ENCODE measurements around the gene TAMALIN. TPM values are rescaled to one million over a fixed set of nuclear protein-coding genes. Genes with fewer than 3 reads are reported as not detected.
A peak's percentile ranks its signal among the peaks of the same experiment; 100 is the strongest.

TAMALIN gene
- total and polyA plus RNA-seq, 2 experiments from 2014 or later = 8.0 to 9.9 TPM

GRCh38 chr12:52013626-52014310 lies 7.0 kb downstream of the TAMALIN start:
- Histone ChIP-seq H3K27ac (no peak overlapping the region), H3K4me2 (no peak overlapping the region), H4K20me1 (ENCODE audit: insufficient read depth, poor library complexity, severe bottlenecking) (no peaks in the 10 kb centered on the region), H3K79me2 (no peaks in the 10 kb centered on the region), H3K4me3 (no peak overlapping the region), H3K27me3 (peaks cover 10% of the 10 kb centered on the region), H3K4me1 (ENCODE audit: insufficient read depth) (peaks cover 16% of the 10 kb centered on the region), H3K36me3 (replicated peaks; ENCODE audit: insufficient read depth, low read depth) (no peaks in the 10 kb centered on the region), H3K9me2 (replicated peaks; ENCODE audit: insufficient read depth) (no peaks in the 10 kb centered on the region), H3K9me3 (ENCODE audit: low read depth) (no peaks in the 10 kb centered on the region), H2AFZ (no peak overlapping the region)
- TF ChIP-seq CTCF (IDR thresholded peaks at IDR 0.05; ENCODE audit: poor library complexity) (no peak), EZH2phosphoT487 (IDR thresholded peaks at IDR 0.05; ENCODE audit: low read depth, severe bottlenecking, unreplicated experiment) (no peak), EZH2 (IDR thresholded peaks at IDR 0.05; ENCODE audit: borderline replicate concordance) (no peak)
- DNase-seq (ENCODE audit: low spot score) = no peak
- WGBS (ENCODE audit: low lambda C conversion rate, missing lambda C conversion rate) = 89% methylated on average over 16 of the region's 16 CpGs

GRCh38 chr12:52014567-52015530 lies 8.1 kb downstream of the TAMALIN start:
- Histone ChIP-seq H3K9me2 (replicated peaks; ENCODE audit: insufficient read depth) (no peaks in the 10 kb centered on the region), H2AFZ (no peak overlapping the region), H3K4me2 (peak overlapping the region; percentile 56), H3K79me2 (no peaks in the 10 kb centered on the region), H4K20me1 (ENCODE audit: insufficient read depth, poor library complexity, severe bottlenecking) (no peaks in the 10 kb centered on the region), H3K9me3 (ENCODE audit: low read depth) (no peaks in the 10 kb centered on the region), H3K36me3 (replicated peaks; ENCODE audit: insufficient read depth, low read depth) (no peaks in the 10 kb centered on the region), H3K27me3 (peaks cover 10% of the 10 kb centered on the region), H3K27ac (no peak overlapping the region), H3K4me3 (no peak overlapping the region), H3K4me1 (ENCODE audit: insufficient read depth) (peaks cover 9% of the 10 kb centered on the region)
- DNase-seq (ENCODE audit: low spot score) = no peak
- WGBS (ENCODE audit: low lambda C conversion rate, missing lambda C conversion rate) = 64% methylated on average over 27 of the region's 93 CpGs
- TF ChIP-seq CTCF (IDR thresholded peaks at IDR 0.05; ENCODE audit: poor library complexity) (no peak), EZH2 (IDR thresholded peaks at IDR 0.05; ENCODE audit: borderline replicate concordance) (no peak), EZH2phosphoT487 (IDR thresholded peaks at IDR 0.05; ENCODE audit: low read depth, severe bottlenecking, unreplicated experiment) (no peak)

GRCh38 chr12:52015532-52016041 lies 8.8 kb downstream of the TAMALIN start:
- Histone ChIP-seq H2AFZ (no peak overlapping the region), H3K27ac (no peak overlapping the region), H3K36me3 (replicated peaks; ENCODE audit: insufficient read depth, low read depth) (no peaks in the 10 kb centered on the region), H3K4me3 (no peak overlapping the region), H3K9me3 (ENCODE audit: low read depth) (no peaks in the 10 kb centered on the region), H3K27me3 (peaks cover 10% of the 10 kb centered on the region), H4K20me1 (ENCODE audit: insufficient read depth, poor library complexity, severe bottlenecking) (no peaks in the 10 kb centered on the region), H3K4me2 (no peak overlapping the region), H3K79me2 (no peaks in the 10 kb centered on the region), H3K4me1 (ENCODE audit: insufficient read depth) (peaks cover 5% of the 10 kb centered on the region), H3K9me2 (replicated peaks; ENCODE audit: insufficient read depth) (no peaks in the 10 kb centered on the region)
- TF ChIP-seq EZH2 (IDR thresholded peaks at IDR 0.05; ENCODE audit: borderline replicate concordance) (no peak), CTCF (IDR thresholded peaks at IDR 0.05; ENCODE audit: poor library complexity) (no peak), EZH2phosphoT487 (IDR thresholded peaks at IDR 0.05; ENCODE audit: low read depth, severe bottlenecking, unreplicated experiment) (no peak)
- 84% methylated on average over 8 of the region's 10 CpGs for WGBS (ENCODE audit: low lambda C conversion rate, missing lambda C conversion rate)
- DNase-seq (ENCODE audit: low spot score) = no peak
